Measurements from ENCODE around the gene DMAC2. TPM values are rescaled to one million over a fixed set of nuclear protein-coding genes. Genes with fewer than 3 reads are reported as not detected.

DMAC2 gene
- total RNA-seq, 2 donors from 2014 or later = 21.7 to 27.9 TPM

DNA sequence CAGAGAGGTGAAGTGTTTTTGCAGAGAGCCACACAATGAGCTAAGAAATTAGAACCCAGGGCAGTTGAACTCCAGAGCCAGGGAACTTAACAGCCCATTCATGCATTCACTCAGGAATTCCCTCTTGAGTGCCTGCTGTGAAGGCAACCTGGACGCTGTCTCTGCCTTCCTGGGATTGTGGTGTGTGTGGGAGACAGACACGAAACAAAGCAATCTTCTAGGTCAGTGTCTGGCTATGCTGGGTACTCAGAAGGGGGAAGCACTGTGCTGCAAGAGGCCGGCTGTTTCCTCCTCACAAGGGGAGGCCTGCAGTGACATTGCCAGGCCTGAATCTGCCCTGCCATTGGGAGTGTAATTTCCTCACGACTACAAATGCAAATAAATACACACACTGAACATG lies 32.4 kb downstream of the DMAC2 start:
- H3K27ac ChIP-seq = no peak overlapping the region
- ATAC-seq (ENCODE audit: insufficient number of reproducible peaks, low FRiP score, low read depth) = no peak

GRCh38 chr19:41405776-41406175 lies 33.9 kb downstream of the DMAC2 start:
- TF ChIP-seq, protein P1, sequence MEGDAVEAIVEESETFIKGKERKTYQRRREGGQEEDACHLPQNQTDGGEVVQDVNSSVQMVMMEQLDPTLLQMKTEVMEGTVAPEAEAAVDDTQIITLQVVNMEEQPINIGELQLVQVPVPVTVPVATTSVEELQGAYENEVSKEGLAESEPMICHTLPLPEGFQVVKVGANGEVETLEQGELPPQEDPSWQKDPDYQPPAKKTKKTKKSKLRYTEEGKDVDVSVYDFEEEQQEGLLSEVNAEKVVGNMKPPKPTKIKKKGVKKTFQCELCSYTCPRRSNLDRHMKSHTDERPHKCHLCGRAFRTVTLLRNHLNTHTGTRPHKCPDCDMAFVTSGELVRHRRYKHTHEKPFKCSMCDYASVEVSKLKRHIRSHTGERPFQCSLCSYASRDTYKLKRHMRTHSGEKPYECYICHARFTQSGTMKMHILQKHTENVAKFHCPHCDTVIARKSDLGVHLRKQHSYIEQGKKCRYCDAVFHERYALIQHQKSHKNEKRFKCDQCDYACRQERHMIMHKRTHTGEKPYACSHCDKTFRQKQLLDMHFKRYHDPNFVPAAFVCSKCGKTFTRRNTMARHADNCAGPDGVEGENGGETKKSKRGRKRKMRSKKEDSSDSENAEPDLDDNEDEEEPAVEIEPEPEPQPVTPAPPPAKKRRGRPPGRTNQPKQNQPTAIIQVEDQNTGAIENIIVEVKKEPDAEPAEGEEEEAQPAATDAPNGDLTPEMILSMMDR (IDR thresholded peaks at IDR 0.05) = no peak
- no peaks in the 10 kb centered on the region for H3K27me3 ChIP-seq (replicated peaks; ENCODE audit: insufficient read depth)
- H3K27ac ChIP-seq = no peak overlapping the region
- no peaks in the 10 kb centered on the region for H3K9me3 ChIP-seq
- H3K36me3 ChIP-seq = peaks cover 4% of the 10 kb centered on the region
- H3K4me1 ChIP-seq (ENCODE audit: control insufficient read depth in 1 of 2, low read depth in 2 of 2) = peaks cover 7 to 24% of the 10 kb centered on the region in 2 donors
- no peak for DNase-seq (ENCODE audit: low spot score)
- no peak for ATAC-seq (ENCODE audit: insufficient number of reproducible peaks, low FRiP score, low read depth)
- H3K4me3 ChIP-seq = no peak overlapping the region

More for the DNA sequence above, 32.4 kb downstream of the DMAC2 start:
- Histone ChIP-seq H3K4me3 (no peak overlapping the region), H3K36me3 (peaks cover 10% of the 10 kb centered on the region), H3K27me3 (replicated peaks; ENCODE audit: insufficient read depth) (no peaks in the 10 kb centered on the region), H3K4me1 (ENCODE audit: control insufficient read depth in 1 of 2, low read depth in 2 of 2) (peaks cover 7 to 24% of the 10 kb centered on the region in 2 donors), H3K9me3 (no peaks in the 10 kb centered on the region)
- no peak for DNase-seq (ENCODE audit: low spot score)
- TF ChIP-seq, protein P1 (IDR thresholded peaks at IDR 0.05) = no peak

DNA sequence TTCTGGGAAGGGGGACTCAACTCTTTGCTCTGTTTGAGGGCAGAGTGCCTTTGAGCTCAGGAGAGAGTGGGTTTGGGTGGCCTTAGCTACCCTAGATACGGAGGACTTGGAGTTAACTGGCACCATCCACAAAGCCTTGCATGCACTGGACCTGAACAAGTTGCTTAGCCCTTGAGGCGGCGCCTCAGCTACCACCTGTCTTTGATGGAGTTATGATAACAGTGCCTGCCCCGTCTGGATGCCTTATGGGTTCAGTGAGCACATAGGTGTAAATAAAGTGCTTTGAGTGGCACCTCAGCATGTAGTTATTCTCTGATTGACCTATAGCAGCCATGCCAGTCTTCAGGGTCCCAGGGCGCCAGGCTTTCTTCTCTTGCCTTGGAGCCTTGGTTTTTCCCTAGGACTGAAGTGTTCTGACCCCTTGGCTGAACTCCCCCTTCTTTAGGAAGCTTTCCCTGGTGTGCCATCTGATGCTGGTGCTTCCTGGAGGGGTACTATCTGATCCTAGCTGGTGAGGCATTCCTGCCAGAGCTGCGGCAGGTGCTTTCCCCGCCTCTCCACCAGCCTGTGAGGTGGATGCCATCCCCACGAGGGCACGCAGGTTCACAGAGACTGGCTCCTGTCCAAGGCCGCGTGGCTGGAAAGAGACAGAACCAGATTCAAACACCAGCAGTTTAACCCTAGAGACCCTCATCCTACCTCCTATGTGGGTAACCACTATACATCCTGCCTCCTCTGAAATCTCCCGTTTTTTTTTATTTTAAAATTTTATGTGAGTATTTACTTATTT lies 36.3 kb downstream of the DMAC2 start:
- H3K4me1 ChIP-seq (ENCODE audit: control insufficient read depth in 1 of 2, low read depth in 2 of 2) = peaks cover 8 to 14% of the 10 kb centered on the region in 2 donors
- no peak for ATAC-seq (ENCODE audit: insufficient number of reproducible peaks, low FRiP score, low read depth)

GRCh38 chr19:41402010-41402409 lies 37.7 kb downstream of the DMAC2 start:
- Histone ChIP-seq H3K27ac (no peak overlapping the region), H3K4me3 (no peak overlapping the region), H3K9me3 (no peaks in the 10 kb centered on the region), H3K27me3 (replicated peaks; ENCODE audit: insufficient read depth) (no peaks in the 10 kb centered on the region), H3K4me1 (ENCODE audit: control insufficient read depth in 1 of 2, low read depth in 2 of 2) (peaks cover 9 to 11% of the 10 kb centered on the region in 2 donors), H3K36me3 (no peaks in the 10 kb centered on the region)
- DNase-seq (ENCODE audit: low spot score) = no peak
- no peak for ATAC-seq (ENCODE audit: insufficient number of reproducible peaks, low FRiP score, low read depth)
- TF ChIP-seq, protein P1 (IDR thresholded peaks at IDR 0.05) = no peak

More for the DNA sequence above, 36.3 kb downstream of the DMAC2 start:
- Histone ChIP-seq H3K27me3 (replicated peaks; ENCODE audit: insufficient read depth) (no peaks in the 10 kb centered on the region), H3K4me3 (no peak overlapping the region), H3K36me3 (no peaks in the 10 kb centered on the region), H3K9me3 (no peaks in the 10 kb centered on the region), H3K27ac (no peak overlapping the region)
- no peak for DNase-seq (ENCODE audit: low spot score)
- TF ChIP-seq, protein P1 (IDR thresholded peaks at IDR 0.05) = no peak

DNA sequence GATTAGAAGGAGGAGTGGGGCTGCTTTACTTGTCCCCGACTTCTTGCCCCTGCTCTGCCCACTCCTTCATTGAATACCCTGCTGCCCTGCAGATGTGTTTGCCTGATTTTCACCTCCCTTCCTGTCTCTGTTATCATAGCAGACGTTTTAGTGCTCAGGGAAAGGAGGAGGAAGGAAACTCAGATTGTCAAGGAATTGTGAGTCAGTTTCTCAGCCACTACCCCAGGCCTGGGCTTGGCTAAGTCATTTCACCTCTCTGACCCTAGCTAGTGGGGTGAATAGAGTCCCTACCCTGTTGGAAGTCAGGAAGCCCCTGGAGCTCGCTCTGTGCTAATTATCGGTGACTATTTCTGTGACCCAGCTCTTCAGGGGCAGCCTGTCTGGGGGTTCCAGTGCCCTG lies 38.2 kb downstream of the DMAC2 start:
- Histone ChIP-seq H3K4me1 (ENCODE audit: control insufficient read depth in 1 of 2, low read depth in 2 of 2) (peaks cover 10 to 11% of the 10 kb centered on the region in 2 donors), H3K36me3 (no peaks in the 10 kb centered on the region)
- no peak for DNase-seq (ENCODE audit: low spot score)

More for the DNA sequence above, 38.2 kb downstream of the DMAC2 start:
- Histone ChIP-seq H3K4me3 (no peak overlapping the region), H3K27ac (no peak overlapping the region), H3K27me3 (replicated peaks; ENCODE audit: insufficient read depth) (no peaks in the 10 kb centered on the region), H3K9me3 (no peaks in the 10 kb centered on the region)
- no peak for ATAC-seq (ENCODE audit: insufficient number of reproducible peaks, low FRiP score, low read depth)
- TF ChIP-seq, protein P1 (IDR thresholded peaks at IDR 0.05) = no peak

Data from thoracic aorta (tissue), 2 donors.